Stimulated activated CD4-positive, alpha-beta T cell treated with anti-CD3 and anti-CD28 coated beads, TNF-alpha, amount 100 ng/mL, for 1 hour (primary cell): Measurements from ENCODE around the gene PIK3R1.
A peak's percentile ranks its signal among the peaks of the same experiment; 100 is the strongest.
"Not testable (repeated sequence)": the region's sequence is repeated elsewhere in the genome, so short reads cannot be mapped to it uniquely, and the experiment has no call there.

Experiments
- DNase-seq, 3 donors: peaks; one replicate each; pipeline ENCODE4 v3.0.0-alpha.2; 2020; ENCODE audit warnings: low read depth in 3 of 3, low spot score in 1 of 3

PIK3R1 gene

GRCh38 chr5:68192679-68193060 is 22.9 kb upstream of the PIK3R1 start:
- DNase-seq, result no peak

- no peak for DNase-seq
These were observed 22.0 kb upstream of the PIK3R1 start for GRCh38 chr5:68193481-68194036.

GRCh38 chr5:68194386-68194785 is 21.2 kb upstream of the PIK3R1 start:
- no peak for DNase-seq

GRCh38 chr5:68195137-68195536 is 20.4 kb upstream of the PIK3R1 start:
- DNase-seq, result no peak

- no peak for DNase-seq
These were observed 18.7 kb upstream of the PIK3R1 start for GRCh38 chr5:68196876-68197275.

GRCh38 chr5:68200288-68200687 is 15.3 kb upstream of the PIK3R1 start:
- DNase-seq, result no peak

- not testable (repeated sequence) for DNase-seq
These were observed 4.9 kb upstream of the PIK3R1 start for GRCh38 chr5:68210654-68211053.

- DNase-seq, result no peak
These were observed 911 bp upstream of the PIK3R1 start for GRCh38 chr5:68214482-68215207.

GRCh38 chr5:68215898-68216244 is 315 bp downstream of the PIK3R1 start:
- DNase-seq, result no peak

- DNase-seq, result peak in 2 of 3 donors; percentile 9 to 42
These were observed 890 bp downstream of the PIK3R1 start for GRCh38 chr5:68216245-68217046.

GRCh38 chr5:68217047-68217355 is 1.4 kb downstream of the PIK3R1 start:
- DNase-seq, result no peak

GRCh38 chr5:68217528-68217927 is 2.0 kb downstream of the PIK3R1 start:
- no peak for DNase-seq

- DNase-seq, result no peak
These were observed 3.7 kb downstream of the PIK3R1 start for GRCh38 chr5:68219161-68219816.

GRCh38 chr5:68220260-68220659 is 4.7 kb downstream of the PIK3R1 start:
- no peak for DNase-seq

- DNase-seq, result no peak
These were observed 5.4 kb downstream of the PIK3R1 start for GRCh38 chr5:68220914-68221313.

- DNase-seq, result no peak
These were observed 5.9 kb downstream of the PIK3R1 start for GRCh38 chr5:68221488-68221887.

- DNase-seq, result no peak
These were observed 6.8 kb downstream of the PIK3R1 start for GRCh38 chr5:68222310-68222709.

GRCh38 chr5:68222824-68223354 is 7.3 kb downstream of the PIK3R1 start:
- DNase-seq, result no peak

GRCh38 chr5:68223904-68224303 is 8.3 kb downstream of the PIK3R1 start:
- DNase-seq, result no peak

- no peak for DNase-seq
These were observed 9.1 kb downstream of the PIK3R1 start for GRCh38 chr5:68224509-68225187.
